Right forelimb (tissue), 1 donor: ENCODE data around the gene FAM13B.
A peak's percentile ranks its signal among the peaks of the same experiment; 100 is the strongest.

ENCODE experiments used
- DNase-seq: peaks from one replicate; pipeline ENCODE4 v3.0.0-alpha.2; 2018

Gene FAM13B

GRCh38 chr5:137888863-137889759, 143.8 kb downstream of the FAM13B start, which contains the start of gene PKD2L2:
PKD2L2 (plus strand) TSS chr5:137889457; CDS start chr5:137889492, 35 bp downstream.
- DNase-seq, result peak; percentile 87

GRCh38 chr5:137888466-137888862, 144.4 kb downstream of the FAM13B start:
- DNase-seq, result no peak
